ENCODE data around the gene TESPA1. TPM values are rescaled to one million over a fixed set of nuclear protein-coding genes. Genes with fewer than 3 reads are reported as not detected.

TESPA1 gene, protein sequence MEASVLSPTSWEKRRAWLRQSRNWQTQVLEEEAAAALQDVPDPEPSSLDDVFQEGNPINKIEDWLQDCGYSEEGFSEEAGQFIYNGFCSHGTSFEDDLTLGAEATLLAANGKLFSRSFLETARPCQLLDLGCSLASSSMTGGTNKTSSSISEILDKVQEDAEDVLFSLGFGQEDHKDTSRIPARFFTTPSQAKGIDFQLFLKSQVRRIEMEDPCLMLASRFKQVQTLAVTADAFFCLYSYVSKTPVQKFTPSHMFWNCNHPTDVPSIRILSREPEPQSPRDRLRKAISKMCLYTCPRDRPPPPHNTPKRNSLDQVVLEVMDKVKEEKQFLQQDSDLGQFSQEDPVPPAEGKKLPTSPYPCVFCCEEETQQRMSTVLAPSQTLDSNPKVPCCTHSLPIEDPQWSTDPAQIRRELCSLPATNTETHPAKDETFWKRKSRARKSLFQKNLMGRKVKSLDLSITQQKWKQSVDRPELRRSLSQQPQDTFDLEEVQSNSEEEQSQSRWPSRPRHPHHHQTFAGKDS
- total RNA-seq (not detected in 2 replicates), polyA plus RNA-seq (not detected in 2 replicates)

GRCh38 chr12:54984658-54985376 is at the start of gene TESPA1:
Gene TESPA1 (minus strand): TSS chr12:54984762. CDS start chr12:54974562, 10,200 bp downstream.
- Histone ChIP-seq H3K4me1 (ENCODE audit: insufficient read depth) (no peaks in the 10 kb centered on the region), H3K27me3 (no peaks in the 10 kb centered on the region), H2AFZ (no peak within 1 kb of the TSS), H3K4me2 (no peak within 1 kb of the TSS), H3K79me2 (no peaks in the 10 kb centered on the region), H3K9me2 (replicated peaks; ENCODE audit: insufficient read depth) (no peaks in the 10 kb centered on the region), H3K36me3 (replicated peaks; ENCODE audit: insufficient read depth, low read depth) (no peaks in the 10 kb centered on the region), H3K4me3 (no peak within 1 kb of the TSS), H3K27ac (no peak within 1 kb of the TSS), H3K9me3 (ENCODE audit: low read depth) (no peaks in the 10 kb centered on the region), H4K20me1 (ENCODE audit: insufficient read depth, poor library complexity, severe bottlenecking) (no peaks in the 10 kb centered on the region)
- 75% methylated on average over 12 of the region's 12 CpGs for WGBS (ENCODE audit: low lambda C conversion rate, missing lambda C conversion rate)
- no peak for DNase-seq (ENCODE audit: low spot score)
- TF ChIP-seq EZH2phosphoT487 (IDR thresholded peaks at IDR 0.05; ENCODE audit: low read depth, severe bottlenecking, unreplicated experiment) = no peak
- TF ChIP-seq CTCF (IDR thresholded peaks at IDR 0.05; ENCODE audit: poor library complexity) = no peak
- no peak for TF ChIP-seq EZH2 (IDR thresholded peaks at IDR 0.05; ENCODE audit: borderline replicate concordance)

DNA sequence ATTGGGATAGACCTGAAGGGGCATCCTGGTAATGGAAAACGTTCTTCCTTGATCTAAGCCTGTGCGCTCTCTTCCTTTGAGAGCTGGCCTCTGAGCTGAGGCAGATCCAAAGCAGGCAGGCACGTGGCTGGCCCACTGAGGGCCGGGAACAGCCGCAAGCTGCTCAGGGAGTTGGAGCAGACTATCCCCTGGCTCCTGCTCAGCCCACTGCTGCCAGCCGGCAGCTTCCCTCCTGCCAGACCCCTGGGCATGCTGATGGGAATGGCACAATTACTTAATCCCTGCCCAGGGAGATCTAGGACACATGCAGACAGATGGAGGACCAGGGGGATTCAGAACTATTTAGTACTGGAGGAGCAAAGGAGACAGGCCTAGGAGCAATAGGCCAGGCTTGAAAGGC is 49.7 kb upstream of the TESPA1 start:
- 69% methylated on average over 6 of the region's 6 CpGs for WGBS (ENCODE audit: low lambda C conversion rate, missing lambda C conversion rate)
- TF ChIP-seq EZH2 (IDR thresholded peaks at IDR 0.05; ENCODE audit: borderline replicate concordance) (no peak), CTCF (IDR thresholded peaks at IDR 0.05; ENCODE audit: poor library complexity) (no peak), EZH2phosphoT487 (IDR thresholded peaks at IDR 0.05; ENCODE audit: low read depth, severe bottlenecking, unreplicated experiment) (no peak)
- Histone ChIP-seq H4K20me1 (ENCODE audit: insufficient read depth, poor library complexity, severe bottlenecking) (no peaks in the 10 kb centered on the region), H3K9me2 (replicated peaks; ENCODE audit: insufficient read depth) (no peaks in the 10 kb centered on the region), H3K4me2 (no peak overlapping the region), H3K9me3 (ENCODE audit: low read depth) (no peaks in the 10 kb centered on the region), H2AFZ (no peak overlapping the region), H3K27me3 (peaks cover 13% of the 10 kb centered on the region), H3K27ac (no peak overlapping the region), H3K4me3 (no peak overlapping the region), H3K79me2 (no peaks in the 10 kb centered on the region), H3K36me3 (replicated peaks; ENCODE audit: insufficient read depth, low read depth) (no peaks in the 10 kb centered on the region), H3K4me1 (ENCODE audit: insufficient read depth) (no peaks in the 10 kb centered on the region)
- no peak for DNase-seq (ENCODE audit: low spot score)

- Histone ChIP-seq H3K4me2 (no peak overlapping the region), H2AFZ (no peak overlapping the region), H3K9me2 (replicated peaks; ENCODE audit: insufficient read depth) (no peaks in the 10 kb centered on the region), H3K27ac (no peak overlapping the region), H3K36me3 (replicated peaks; ENCODE audit: insufficient read depth, low read depth) (no peaks in the 10 kb centered on the region), H3K9me3 (ENCODE audit: low read depth) (no peaks in the 10 kb centered on the region), H3K4me1 (ENCODE audit: insufficient read depth) (no peaks in the 10 kb centered on the region), H3K79me2 (no peaks in the 10 kb centered on the region), H4K20me1 (ENCODE audit: insufficient read depth, poor library complexity, severe bottlenecking) (no peaks in the 10 kb centered on the region), H3K27me3 (peaks cover 34% of the 10 kb centered on the region), H3K4me3 (no peak overlapping the region)
- 61% methylated on average over 2 of the region's 2 CpGs for WGBS (ENCODE audit: low lambda C conversion rate, missing lambda C conversion rate)
- TF ChIP-seq EZH2 (IDR thresholded peaks at IDR 0.05; ENCODE audit: borderline replicate concordance) = no peak
- TF ChIP-seq CTCF (IDR thresholded peaks at IDR 0.05; ENCODE audit: poor library complexity) = no peak
- no peak for TF ChIP-seq EZH2phosphoT487 (IDR thresholded peaks at IDR 0.05; ENCODE audit: low read depth, severe bottlenecking, unreplicated experiment)
- DNase-seq (ENCODE audit: low spot score) = no peak
Measured at GRCh38 chr12:55025508-55025907, 40.9 kb upstream of the TESPA1 start.

All from hepatocyte (in vitro differentiated cells).